GM19324 (cell line): ENCODE measurements around the gene IFNB1.
A peak's percentile ranks its signal among the peaks of the same experiment; 100 is the strongest.

Source experiments
- ATAC-seq: cut with Tn5 transposase; IDR thresholded peaks from one replicate; pipeline ENCODE4 v1.9.1; 2021; ENCODE audit warnings: mild to moderate bottlenecking, moderate library complexity; ENCODE audit not compliant: unreplicated experiment, low FRiP score

IFNB1 gene

GRCh38 chr9:21077781-21078180 is at the start of gene IFNB1:
TSS of gene IFNB1 (minus strand) at chr9:21077942. CDS start at chr9:21077869, 73 bp downstream.
- no peak for ATAC-seq

GRCh38 chr9:21121595-21122251 is 44.0 kb upstream of the IFNB1 start:
- peak; percentile 66 for ATAC-seq

- ATAC-seq: no peak
These were observed 43.3 kb upstream of the IFNB1 start for GRCh38 chr9:21121079-21121478.

GRCh38 chr9:21119093-21119770 is 41.5 kb upstream of the IFNB1 start:
- ATAC-seq: no peak

- ATAC-seq: no peak
These were observed 36.6 kb upstream of the IFNB1 start for GRCh38 chr9:21114311-21114710.

GRCh38 chr9:21110708-21111576 is 33.2 kb upstream of the IFNB1 start:
- peak; percentile 84 for ATAC-seq

GRCh38 chr9:21104787-21105186 is 27.0 kb upstream of the IFNB1 start:
- no peak for ATAC-seq

- no peak for ATAC-seq
These were observed 24.6 kb upstream of the IFNB1 start for GRCh38 chr9:21102305-21102704.

GRCh38 chr9:21097817-21098216 is 20.1 kb upstream of the IFNB1 start:
- ATAC-seq: no peak

- ATAC-seq: no peak
These were observed 19.1 kb upstream of the IFNB1 start for GRCh38 chr9:21096901-21097255.

- peak; percentile 59 for ATAC-seq
These were observed 18.6 kb upstream of the IFNB1 start for GRCh38 chr9:21096172-21096900.

- ATAC-seq: no peak
These were observed 17.8 kb upstream of the IFNB1 start for GRCh38 chr9:21095561-21095960.

- no peak for ATAC-seq
These were observed 8.8 kb upstream of the IFNB1 start for GRCh38 chr9:21086538-21086937.

GRCh38 chr9:21085005-21085404 is 7.3 kb upstream of the IFNB1 start:
- ATAC-seq: no peak

- ATAC-seq: no peak
These were observed 6.6 kb upstream of the IFNB1 start for GRCh38 chr9:21084242-21084850.

- no peak for ATAC-seq
These were observed 4.9 kb upstream of the IFNB1 start for GRCh38 chr9:21082671-21083070.

GRCh38 chr9:21081999-21082398 is 4.3 kb upstream of the IFNB1 start:
- no peak for ATAC-seq

- no peak for ATAC-seq
These were observed 3.7 kb upstream of the IFNB1 start for GRCh38 chr9:21081451-21081850.

GRCh38 chr9:21080793-21081192 is 3.1 kb upstream of the IFNB1 start:
- no peak for ATAC-seq

- ATAC-seq: no peak
These were observed 960 bp upstream of the IFNB1 start for GRCh38 chr9:21078702-21079101.
